NOMO-1 (cell line): ENCODE measurements around the gene ZFP36L1.

Source experiments
- DNase-seq, 2 experiments: peaks; one replicate each; lab custom pipeline; 2025; ENCODE audit not compliant: unreplicated experiment in 2 of 2; lab: John Stamatoyannopoulos, UW

Gene ZFP36L1

DNA sequence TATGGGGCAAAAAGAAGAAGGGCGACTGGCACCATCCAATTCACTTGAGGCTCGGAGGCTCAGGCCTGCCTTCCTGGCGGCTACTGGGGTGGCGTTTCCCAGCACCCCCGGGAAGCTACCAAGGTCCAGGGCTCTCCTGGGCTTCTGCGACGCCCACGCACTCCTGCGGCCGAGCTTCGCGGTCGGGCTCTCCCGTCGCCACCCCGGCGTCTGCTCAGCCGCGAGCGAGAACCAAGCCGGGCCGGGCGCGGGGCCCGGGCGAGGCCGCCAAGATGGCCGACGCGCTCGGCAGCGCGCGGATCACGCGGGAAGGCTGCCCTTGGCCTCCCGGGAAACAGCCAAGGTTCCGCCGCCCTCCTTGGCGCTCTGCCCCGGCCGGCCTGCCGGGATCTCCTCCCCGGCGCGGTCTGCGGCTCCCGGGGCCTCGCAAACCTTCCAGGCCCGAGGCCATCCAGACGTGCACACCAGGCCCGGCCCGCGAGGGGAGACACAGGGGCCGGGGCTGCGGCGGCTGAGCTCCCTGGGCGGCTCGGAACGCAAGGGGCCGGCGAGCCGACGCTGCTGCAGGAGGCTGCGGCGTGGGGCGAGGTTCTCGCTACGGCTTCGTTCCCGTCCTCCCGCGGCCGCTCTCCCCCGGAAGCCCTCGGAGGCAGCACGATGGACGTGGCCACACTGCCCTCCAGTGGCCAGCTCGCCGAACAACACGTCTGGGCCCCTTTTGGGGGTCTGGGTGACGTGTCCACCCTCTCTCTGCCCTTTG lies 23.5 kb upstream of the ZFP36L1 start:
- DNase-seq: peak; percentile 76 to 84

GRCh38 chr14:68815298-68816182 lies 22.7 kb upstream of the ZFP36L1 start:
- no peak for DNase-seq

- peak; percentile 15 to 24 for DNase-seq
These were observed 21.9 kb upstream of the ZFP36L1 start for GRCh38 chr14:68814539-68815297.

- DNase-seq: no peak
These were observed 21.3 kb upstream of the ZFP36L1 start for GRCh38 chr14:68814238-68814538.

GRCh38 chr14:68813318-68813838 lies 20.5 kb upstream of the ZFP36L1 start:
- DNase-seq: no peak

DNA sequence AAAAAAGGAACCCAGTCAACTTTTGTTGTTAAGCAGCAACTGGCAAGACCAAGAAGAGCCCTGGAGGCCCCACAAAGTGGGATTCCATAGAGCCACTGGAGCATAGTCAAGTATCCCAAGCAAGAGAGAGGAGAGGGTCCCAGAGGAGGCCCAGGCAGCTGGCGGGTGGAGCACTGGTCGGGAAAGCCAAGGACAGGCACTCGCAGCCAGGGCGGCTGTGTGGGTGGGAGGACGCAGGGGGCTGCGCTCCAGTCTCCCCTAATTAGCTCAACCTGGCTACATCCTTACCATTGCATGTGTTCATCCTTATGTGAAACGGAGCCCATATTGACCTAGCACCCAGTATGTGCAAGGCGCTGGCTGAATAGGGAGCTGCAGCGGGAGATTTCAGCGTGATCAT lies 18.3 kb upstream of the ZFP36L1 start:
- DNase-seq: no peak

- DNase-seq: no peak
These were observed 17.6 kb upstream of the ZFP36L1 start for GRCh38 chr14:68810173-68811153.

- no peak for DNase-seq
These were observed 16.7 kb upstream of the ZFP36L1 start for GRCh38 chr14:68809524-68809923.

DNA sequence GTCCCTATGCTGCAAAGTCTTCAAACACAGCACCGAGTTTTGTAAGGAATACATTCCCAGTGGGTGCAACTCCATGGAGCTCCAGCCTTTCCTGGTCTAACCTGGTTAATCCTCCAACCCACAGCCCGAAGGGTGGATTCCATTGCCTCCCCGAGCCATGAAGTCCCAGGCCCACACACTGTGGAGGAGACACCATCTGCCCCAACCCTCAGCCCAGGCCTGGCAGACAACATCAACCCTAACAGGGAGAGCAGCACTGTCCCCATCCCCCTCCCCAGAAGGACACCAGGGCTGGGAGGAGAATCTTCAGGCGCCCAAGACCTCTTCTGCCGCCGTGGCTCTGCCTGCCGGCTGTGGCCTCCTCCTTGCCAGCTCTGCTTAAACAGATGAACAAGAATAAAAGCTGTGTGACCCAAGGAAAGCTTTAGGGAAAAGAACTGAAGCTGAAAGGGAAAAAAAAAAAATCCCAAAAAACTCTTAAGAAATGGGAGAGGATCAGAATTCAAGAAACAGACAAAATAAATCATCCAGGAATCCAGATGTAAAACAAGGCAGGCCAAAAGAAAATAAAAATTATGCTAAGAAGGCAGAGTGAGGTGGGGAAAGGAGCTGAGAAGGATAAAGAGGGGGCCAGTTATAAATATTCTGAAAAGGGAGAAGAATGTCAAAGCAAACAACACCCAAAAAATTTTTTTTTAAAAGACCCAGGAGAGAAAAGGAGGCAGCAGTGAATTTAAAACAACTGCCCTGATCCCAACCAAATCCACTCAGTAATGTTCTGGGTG lies 16.0 kb upstream of the ZFP36L1 start:
- no peak for DNase-seq

- no peak for DNase-seq
These were observed 15.1 kb upstream of the ZFP36L1 start for GRCh38 chr14:68807987-68808386.

- DNase-seq: no peak
These were observed 14.3 kb upstream of the ZFP36L1 start for GRCh38 chr14:68807148-68807600.

GRCh38 chr14:68806526-68807147 lies 13.8 kb upstream of the ZFP36L1 start:
- DNase-seq: no peak

GRCh38 chr14:68805414-68805813 lies 12.5 kb upstream of the ZFP36L1 start:
- no peak for DNase-seq

DNA sequence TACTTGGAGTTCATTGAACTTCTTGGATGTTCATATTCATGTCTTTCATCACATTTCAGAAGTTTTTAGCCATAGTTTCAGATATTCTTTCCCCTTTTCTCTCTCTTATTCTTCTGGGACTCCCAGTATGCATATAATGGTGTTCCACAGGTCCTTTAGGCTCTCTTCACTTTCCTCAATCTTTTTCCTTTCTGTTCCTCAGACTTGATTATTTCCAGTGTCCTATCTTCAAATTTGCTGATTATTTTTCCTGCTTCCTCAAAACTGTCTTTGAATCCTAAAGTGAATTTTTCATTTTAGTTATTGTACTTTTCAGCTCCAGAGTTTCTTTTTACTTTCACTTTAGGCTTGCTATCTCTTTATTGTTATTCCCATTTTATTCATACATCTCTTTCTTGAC lies 8.8 kb upstream of the ZFP36L1 start:
- no peak for DNase-seq

GRCh38 chr14:68800953-68801352 lies 8.1 kb upstream of the ZFP36L1 start:
- DNase-seq: no peak

- DNase-seq: no peak
These were observed 7.5 kb upstream of the ZFP36L1 start for GRCh38 chr14:68800390-68800789.

- DNase-seq: no peak
These were observed 5.8 kb upstream of the ZFP36L1 start for GRCh38 chr14:68798621-68799020.

GRCh38 chr14:68797121-68797670 lies 4.3 kb upstream of the ZFP36L1 start:
- no peak for DNase-seq
